AG09319 (cell line): Measurements from ENCODE around the gene VASH2.

ENCODE experiments used
- DNase-seq: peaks from one replicate; pipeline ENCODE4 v3.0.0-alpha.2; 2010; ENCODE audit warnings: low read depth; ENCODE audit errors: extremely low read depth
- CTCF ChIP-seq: IDR thresholded peaks from 2 replicates; pipeline ENCODE4 v1.5.1; 2011; ENCODE audit warnings: low read depth, mild to moderate bottlenecking, inconsistent platforms, low read length, moderate library complexity

Gene VASH2

GRCh38 chr1:212953321-212953720, 3.0 kb downstream of the VASH2 start:
- TF ChIP-seq CTCF: no peak
- no peak for DNase-seq

GRCh38 chr1:212954514-212954913, 4.2 kb downstream of the VASH2 start:
- no peak for TF ChIP-seq CTCF
- DNase-seq: no peak

- DNase-seq: no peak
- TF ChIP-seq CTCF: no peak
Observed at GRCh38 chr1:212955098-212955497, 4.8 kb downstream of the VASH2 start.

GRCh38 chr1:212955961-212956620, 5.8 kb downstream of the VASH2 start:
- no peak for TF ChIP-seq CTCF
- no peak for DNase-seq

GRCh38 chr1:212957546-212957945, 7.2 kb downstream of the VASH2 start:
- DNase-seq: no peak
- TF ChIP-seq CTCF: no peak

- no peak for DNase-seq
- no peak for TF ChIP-seq CTCF
Observed at GRCh38 chr1:212958175-212958574, 7.8 kb downstream of the VASH2 start.

- TF ChIP-seq CTCF: no peak
- DNase-seq: no peak
Observed at GRCh38 chr1:212959266-212960220, 9.2 kb downstream of the VASH2 start.
